NB4 (cell line): Measurements from ENCODE around the gene CRACDL.

Source experiments
- DNase-seq: peaks from one replicate; pipeline ENCODE4 v3.0.0; 2010; ENCODE audit warnings: low read depth
- H3K4me3 ChIP-seq: one replicate; pipeline ENCODE4 v1.5.1; 2011; ENCODE audit warnings: mild to moderate bottlenecking, low read depth, low read length, moderate library complexity
- MYC ChIP-seq: IDR thresholded peaks from 2 replicates; pipeline ENCODE4 v1.6.1; 2011; ENCODE audit warnings: low read depth, low read length
- POLR2A ChIP-seq: IDR thresholded peaks from 2 replicates; pipeline ENCODE4 v1.6.1; 2011; ENCODE audit warnings: mild to moderate bottlenecking; ENCODE audit not compliant: insufficient read length; ENCODE audit errors: extremely low read depth
- TF ChIP-seq, protein P1 (sequence below): IDR thresholded peaks from one replicate; pipeline ENCODE4 v1.5.1; 2012; ENCODE audit warnings: low read depth, low read length
- TF ChIP-seq, protein P2 (sequence below): IDR thresholded peaks from 2 replicates; pipeline ENCODE4 v1.6.1; 2011; ENCODE audit warnings: low read depth, low read length

Gene CRACDL

DNA sequence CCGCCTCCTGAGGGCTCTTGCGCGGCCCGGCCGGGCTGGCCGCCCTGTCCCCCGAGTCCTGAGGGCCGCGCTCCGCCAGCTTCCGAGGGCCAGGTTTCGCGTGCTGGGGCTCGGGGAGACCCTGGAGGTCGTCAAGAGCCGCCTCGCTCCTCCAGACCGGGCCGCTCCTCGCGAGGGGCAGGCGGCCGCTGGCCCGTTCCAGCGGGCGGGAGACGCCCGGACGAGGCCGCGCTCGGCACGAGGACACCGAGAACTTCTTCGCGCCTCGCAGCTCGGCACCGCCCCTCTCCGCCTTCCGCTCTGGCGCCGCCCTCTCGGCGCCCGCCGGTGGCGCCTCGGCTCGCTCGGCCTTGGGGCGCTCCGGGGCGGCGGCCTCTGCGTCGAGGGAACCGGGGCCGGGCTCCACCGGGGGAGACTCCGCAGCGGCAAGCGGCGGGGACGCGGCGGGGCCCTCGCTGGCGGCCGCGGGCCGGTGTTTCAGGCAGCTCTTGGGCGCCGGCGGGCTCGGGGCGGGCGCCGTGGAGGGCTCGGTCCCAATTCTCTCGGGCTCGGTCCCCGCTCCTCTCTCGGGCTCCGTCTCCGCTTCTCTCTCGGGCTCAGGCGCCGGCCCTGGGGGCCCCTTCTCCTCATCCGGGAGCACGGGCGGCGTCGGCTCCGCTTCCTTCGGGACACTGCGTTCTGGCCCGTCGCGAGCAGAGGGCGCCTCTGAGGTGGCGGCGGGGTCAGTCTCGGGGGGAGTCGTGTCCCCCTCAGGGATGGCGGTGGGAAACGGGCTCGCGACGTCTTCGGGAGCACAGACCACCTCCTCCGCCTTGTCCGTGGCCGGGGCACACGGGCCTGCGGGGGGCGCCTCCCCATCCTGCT, 113.5 kb downstream of the CRACDL start:
- TF ChIP-seq MYC (no peak), POLR2A (no peak)
- TF ChIP-seq, protein P1, sequence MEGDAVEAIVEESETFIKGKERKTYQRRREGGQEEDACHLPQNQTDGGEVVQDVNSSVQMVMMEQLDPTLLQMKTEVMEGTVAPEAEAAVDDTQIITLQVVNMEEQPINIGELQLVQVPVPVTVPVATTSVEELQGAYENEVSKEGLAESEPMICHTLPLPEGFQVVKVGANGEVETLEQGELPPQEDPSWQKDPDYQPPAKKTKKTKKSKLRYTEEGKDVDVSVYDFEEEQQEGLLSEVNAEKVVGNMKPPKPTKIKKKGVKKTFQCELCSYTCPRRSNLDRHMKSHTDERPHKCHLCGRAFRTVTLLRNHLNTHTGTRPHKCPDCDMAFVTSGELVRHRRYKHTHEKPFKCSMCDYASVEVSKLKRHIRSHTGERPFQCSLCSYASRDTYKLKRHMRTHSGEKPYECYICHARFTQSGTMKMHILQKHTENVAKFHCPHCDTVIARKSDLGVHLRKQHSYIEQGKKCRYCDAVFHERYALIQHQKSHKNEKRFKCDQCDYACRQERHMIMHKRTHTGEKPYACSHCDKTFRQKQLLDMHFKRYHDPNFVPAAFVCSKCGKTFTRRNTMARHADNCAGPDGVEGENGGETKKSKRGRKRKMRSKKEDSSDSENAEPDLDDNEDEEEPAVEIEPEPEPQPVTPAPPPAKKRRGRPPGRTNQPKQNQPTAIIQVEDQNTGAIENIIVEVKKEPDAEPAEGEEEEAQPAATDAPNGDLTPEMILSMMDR = no peak
- TF ChIP-seq, protein P2, sequence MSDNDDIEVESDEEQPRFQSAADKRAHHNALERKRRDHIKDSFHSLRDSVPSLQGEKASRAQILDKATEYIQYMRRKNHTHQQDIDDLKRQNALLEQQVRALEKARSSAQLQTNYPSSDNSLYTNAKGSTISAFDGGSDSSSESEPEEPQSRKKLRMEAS = no peak
- no peak for DNase-seq
- no peak overlapping the region for H3K4me3 ChIP-seq

DNA sequence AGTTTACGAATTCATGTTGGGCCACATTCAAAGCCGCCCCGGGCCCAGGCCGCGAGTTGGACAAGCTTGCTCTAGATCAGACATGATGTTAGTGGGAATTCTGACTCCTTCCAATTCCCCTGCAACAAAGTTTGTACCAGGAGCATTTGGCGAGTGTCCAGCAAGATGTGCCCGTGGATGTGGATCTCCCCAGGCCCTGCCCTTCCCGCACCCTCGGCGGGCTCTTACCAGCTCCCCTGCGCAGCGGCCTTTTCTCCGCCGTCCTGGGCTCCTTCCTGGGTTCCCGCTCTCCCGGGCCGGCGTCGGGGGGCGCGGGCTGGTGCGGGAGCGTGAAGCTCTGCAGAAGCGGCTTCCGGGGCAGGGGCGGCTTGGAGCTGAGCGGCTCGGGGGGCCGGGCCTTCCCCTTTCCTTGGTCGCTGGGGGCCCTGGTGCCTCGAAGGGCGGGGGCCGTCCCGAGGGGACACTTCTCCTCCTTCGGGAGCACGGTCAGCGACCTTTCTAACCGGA, 114.3 kb downstream of the CRACDL start:
- no peak overlapping the region for H3K4me3 ChIP-seq
- no peak for TF ChIP-seq POLR2A
- TF ChIP-seq MYC = no peak
- TF ChIP-seq, protein P1 = no peak
- TF ChIP-seq, protein P2 = no peak
- no peak for DNase-seq

DNA sequence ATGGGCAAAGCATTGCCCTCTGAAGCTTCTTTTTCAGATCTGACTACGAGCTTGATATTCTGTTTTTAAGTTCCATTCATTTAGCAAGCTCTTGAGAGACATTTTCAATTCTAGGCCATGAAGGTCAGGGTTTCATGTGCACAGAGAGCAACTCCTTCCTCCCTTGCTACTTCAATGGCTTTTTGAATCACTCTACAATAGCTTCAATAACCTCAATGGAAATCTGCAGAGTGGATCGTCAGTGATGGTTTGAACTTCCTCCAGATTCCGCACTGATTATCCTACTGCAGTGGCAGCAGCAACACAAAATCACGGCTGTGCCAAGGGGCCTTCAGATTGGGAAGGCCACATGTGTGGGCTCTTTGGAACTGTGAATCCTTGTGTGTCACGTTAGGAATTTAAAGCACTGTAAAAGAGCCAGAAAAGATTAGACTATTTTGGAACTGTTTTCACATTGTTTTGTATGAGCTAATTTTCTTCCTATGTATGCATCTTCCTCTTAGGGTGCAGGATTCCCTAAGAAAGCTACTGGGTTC, 116.7 kb downstream of the CRACDL start:
- H3K4me3 ChIP-seq = no peak overlapping the region
- no peak for DNase-seq
- no peak for TF ChIP-seq POLR2A

DNA sequence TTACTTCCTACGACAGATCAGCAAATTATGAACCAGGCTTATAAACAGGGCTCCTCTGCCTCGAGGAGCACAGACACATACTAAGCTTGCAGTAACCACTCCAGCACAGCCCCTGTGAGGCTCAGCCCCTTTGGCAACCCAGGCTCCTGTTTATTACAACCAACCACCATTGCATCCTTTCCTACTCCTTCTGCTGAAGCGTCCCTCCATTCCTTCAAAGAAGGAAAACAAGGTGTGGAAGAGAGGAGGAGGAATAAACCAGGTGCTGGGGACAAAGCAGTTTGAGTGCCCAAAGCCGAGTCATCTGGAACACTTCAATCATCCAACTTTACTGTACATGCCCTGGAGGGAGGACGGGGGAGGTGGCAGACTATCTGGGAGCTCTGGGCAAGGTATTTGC, 117.9 kb downstream of the CRACDL start:
- no peak for DNase-seq
- TF ChIP-seq, protein P1 = no peak
- TF ChIP-seq POLR2A = no peak
- TF ChIP-seq, protein P2 = no peak
- TF ChIP-seq MYC = no peak
- H3K4me3 ChIP-seq = no peak overlapping the region

DNA sequence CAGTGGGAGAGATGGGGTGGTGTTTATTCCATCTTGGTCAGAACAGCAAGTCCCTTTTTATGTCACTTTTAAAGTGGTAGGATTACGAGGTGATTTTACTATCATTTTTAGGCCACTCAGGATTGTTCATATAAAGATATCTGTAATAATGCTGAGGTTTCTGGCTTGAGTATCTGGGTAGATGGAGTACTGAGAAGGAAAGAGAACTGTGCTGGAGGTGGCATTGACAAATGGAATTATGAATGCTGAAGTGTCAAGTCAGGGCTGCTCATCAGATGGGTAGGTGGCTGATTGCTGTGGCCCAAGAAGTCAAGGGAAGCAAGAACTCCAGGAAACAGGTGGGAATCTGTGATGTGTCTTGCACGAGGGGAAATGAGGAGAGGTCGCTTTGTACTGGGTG, 119.7 kb downstream of the CRACDL start:
- DNase-seq = no peak
- no peak overlapping the region for H3K4me3 ChIP-seq
- TF ChIP-seq, protein P1 = no peak
- no peak for TF ChIP-seq MYC
- TF ChIP-seq, protein P2 = no peak
- no peak for TF ChIP-seq POLR2A

DNA sequence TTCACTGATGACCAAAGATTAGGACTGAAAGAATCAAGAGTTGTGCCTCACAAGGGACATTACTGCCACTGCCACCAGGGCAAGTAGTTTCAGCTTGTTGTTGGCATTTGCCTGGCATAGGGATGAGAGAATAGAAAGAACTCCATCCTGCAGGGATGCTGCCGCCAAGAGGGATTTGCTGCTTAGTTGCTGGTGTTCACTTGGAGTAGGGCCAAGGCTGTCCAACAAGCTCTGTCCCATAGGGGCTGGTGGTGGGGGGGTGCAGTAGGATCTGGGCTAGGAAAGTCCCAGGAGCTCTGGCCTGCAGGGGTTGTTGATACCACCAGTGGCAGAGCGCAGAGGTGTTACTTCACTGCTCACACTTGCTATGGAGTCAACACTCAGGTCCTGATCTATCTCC, 120.2 kb downstream of the CRACDL start:
- no peak for DNase-seq
- TF ChIP-seq MYC = no peak
- no peak for TF ChIP-seq POLR2A
- TF ChIP-seq, protein P2 = no peak
- TF ChIP-seq, protein P1 = no peak
- H3K4me3 ChIP-seq = no peak overlapping the region
